ENCODE data around the gene PRDM1.
A peak's percentile ranks its signal among the peaks of the same experiment; 100 is the strongest.

Gene PRDM1

DNA sequence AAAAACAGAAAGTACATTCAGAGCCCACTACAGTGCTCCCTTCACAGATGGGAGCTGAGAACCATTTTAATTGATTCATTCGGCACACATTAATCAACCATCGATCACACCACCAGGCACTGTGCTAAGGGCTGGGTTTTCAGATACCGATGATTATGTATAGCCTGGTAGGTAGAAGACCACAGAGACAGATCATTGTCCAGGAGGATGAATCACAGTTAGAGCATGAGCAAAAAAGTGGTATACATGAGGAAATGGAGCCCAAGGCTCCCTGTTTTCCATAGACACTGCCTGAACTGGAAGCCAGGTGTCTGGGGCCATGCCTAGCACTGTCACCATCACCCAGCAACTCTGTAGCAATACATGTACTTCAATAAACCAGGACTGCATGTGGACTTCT lies 9.0 kb upstream of the PRDM1 start:
- no peak for DNase-seq (ENCODE audit: low read depth)

DNA sequence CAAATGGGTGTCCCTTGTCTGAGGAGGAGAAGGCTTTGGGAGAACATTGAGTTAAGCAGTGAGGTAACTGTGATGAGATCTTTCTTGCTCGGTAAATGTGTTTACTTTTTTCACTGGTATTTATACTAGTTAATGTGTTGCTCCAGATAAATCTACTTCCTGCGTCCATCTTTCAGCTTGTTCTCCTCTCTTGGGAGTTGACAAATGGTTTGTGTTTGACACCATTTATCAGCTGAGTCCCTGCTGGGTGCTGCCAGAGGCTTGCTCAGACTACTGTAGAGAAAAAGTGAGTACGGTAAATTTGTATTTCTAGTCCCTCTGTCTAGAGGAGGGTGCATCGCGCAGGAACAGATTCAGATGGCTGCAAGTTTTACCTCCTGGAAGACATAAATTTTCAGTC lies 8.3 kb upstream of the PRDM1 start:
- H3K4me3 ChIP-seq (ENCODE audit: control insufficient read depth, low read depth, low read length): no peak overlapping the region
- TF ChIP-seq CTCF (conservative IDR thresholded peaks at IDR 0.05; ENCODE audit: control insufficient read depth, insufficient read depth, low read depth, low read length): no peak
- no peak for DNase-seq (ENCODE audit: low read depth)

More for the DNA sequence above, 9.0 kb upstream of the PRDM1 start:
- TF ChIP-seq CTCF (conservative IDR thresholded peaks at IDR 0.05; ENCODE audit: control insufficient read depth, insufficient read depth, low read depth, low read length): no peak
- H3K4me3 ChIP-seq (ENCODE audit: control insufficient read depth, low read depth, low read length): no peak overlapping the region

- no peak overlapping the region for H3K4me3 ChIP-seq (ENCODE audit: control insufficient read depth, low read depth, low read length)
- no peak for DNase-seq (ENCODE audit: low read depth)
- no peak for TF ChIP-seq CTCF (conservative IDR thresholded peaks at IDR 0.05; ENCODE audit: control insufficient read depth, insufficient read depth, low read depth, low read length)
These were observed 6.0 kb upstream of the PRDM1 start for GRCh38 chr6:106079961-106080762.

GRCh38 chr6:106080763-106081095 lies 5.4 kb upstream of the PRDM1 start:
- no peak for DNase-seq (ENCODE audit: low read depth)
- no peak overlapping the region for H3K4me3 ChIP-seq (ENCODE audit: control insufficient read depth, low read depth, low read length)
- TF ChIP-seq CTCF (conservative IDR thresholded peaks at IDR 0.05; ENCODE audit: control insufficient read depth, insufficient read depth, low read depth, low read length): no peak

GRCh38 chr6:106081715-106082114 lies 4.4 kb upstream of the PRDM1 start:
- no peak for TF ChIP-seq CTCF (conservative IDR thresholded peaks at IDR 0.05; ENCODE audit: control insufficient read depth, insufficient read depth, low read depth, low read length)
- DNase-seq (ENCODE audit: low read depth): no peak

GRCh38 chr6:106082735-106083398 lies 3.3 kb upstream of the PRDM1 start:
- no peak for TF ChIP-seq CTCF (conservative IDR thresholded peaks at IDR 0.05; ENCODE audit: control insufficient read depth, insufficient read depth, low read depth, low read length)
- no peak overlapping the region for H3K4me3 ChIP-seq (ENCODE audit: control insufficient read depth, low read depth, low read length)
- peak; percentile 91 for DNase-seq (ENCODE audit: low read depth)

More at GRCh38 chr6:106081715-106082114, 4.4 kb upstream of the PRDM1 start:
- H3K4me3 ChIP-seq (ENCODE audit: control insufficient read depth, low read depth, low read length): no peak overlapping the region

Data from fibroblast of mammary gland (primary cell).